GM12875 (cell line): ENCODE measurements around the gene FLAD1.

ENCODE experiments used
- H3K4me3 ChIP-seq: one replicate; pipeline ENCODE4 v1.5.1; 2011; ENCODE audit warnings: low read depth, low read length, control low read depth
- TF ChIP-seq, protein P1 (sequence below): IDR thresholded peaks from 2 replicates; pipeline ENCODE4 v1.5.1; 2011; ENCODE audit warnings: low read depth, mild to moderate bottlenecking, control low read depth, inconsistent platforms, low read length, moderate library complexity, borderline replicate concordance; ENCODE audit not compliant: insufficient read depth

The FLAD1 gene

GRCh38 chr1:155009221-155009711, 26.1 kb downstream of the FLAD1 start:
- H3K4me3 ChIP-seq = no peak overlapping the region
- TF ChIP-seq, protein P1, sequence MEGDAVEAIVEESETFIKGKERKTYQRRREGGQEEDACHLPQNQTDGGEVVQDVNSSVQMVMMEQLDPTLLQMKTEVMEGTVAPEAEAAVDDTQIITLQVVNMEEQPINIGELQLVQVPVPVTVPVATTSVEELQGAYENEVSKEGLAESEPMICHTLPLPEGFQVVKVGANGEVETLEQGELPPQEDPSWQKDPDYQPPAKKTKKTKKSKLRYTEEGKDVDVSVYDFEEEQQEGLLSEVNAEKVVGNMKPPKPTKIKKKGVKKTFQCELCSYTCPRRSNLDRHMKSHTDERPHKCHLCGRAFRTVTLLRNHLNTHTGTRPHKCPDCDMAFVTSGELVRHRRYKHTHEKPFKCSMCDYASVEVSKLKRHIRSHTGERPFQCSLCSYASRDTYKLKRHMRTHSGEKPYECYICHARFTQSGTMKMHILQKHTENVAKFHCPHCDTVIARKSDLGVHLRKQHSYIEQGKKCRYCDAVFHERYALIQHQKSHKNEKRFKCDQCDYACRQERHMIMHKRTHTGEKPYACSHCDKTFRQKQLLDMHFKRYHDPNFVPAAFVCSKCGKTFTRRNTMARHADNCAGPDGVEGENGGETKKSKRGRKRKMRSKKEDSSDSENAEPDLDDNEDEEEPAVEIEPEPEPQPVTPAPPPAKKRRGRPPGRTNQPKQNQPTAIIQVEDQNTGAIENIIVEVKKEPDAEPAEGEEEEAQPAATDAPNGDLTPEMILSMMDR = no peak

GRCh38 chr1:155009742-155010141, 26.6 kb downstream of the FLAD1 start:
- H3K4me3 ChIP-seq = no peak overlapping the region
- TF ChIP-seq, protein P1 = no peak

GRCh38 chr1:155010211-155010918, 27.2 kb downstream of the FLAD1 start:
- H3K4me3 ChIP-seq = no peak overlapping the region

GRCh38 chr1:155011004-155011416, 27.9 kb downstream of the FLAD1 start:
- no peak overlapping the region for H3K4me3 ChIP-seq
- TF ChIP-seq, protein P1 = no peak

More at GRCh38 chr1:155010211-155010918, 27.2 kb downstream of the FLAD1 start:
- TF ChIP-seq, protein P1 = no peak

DNA sequence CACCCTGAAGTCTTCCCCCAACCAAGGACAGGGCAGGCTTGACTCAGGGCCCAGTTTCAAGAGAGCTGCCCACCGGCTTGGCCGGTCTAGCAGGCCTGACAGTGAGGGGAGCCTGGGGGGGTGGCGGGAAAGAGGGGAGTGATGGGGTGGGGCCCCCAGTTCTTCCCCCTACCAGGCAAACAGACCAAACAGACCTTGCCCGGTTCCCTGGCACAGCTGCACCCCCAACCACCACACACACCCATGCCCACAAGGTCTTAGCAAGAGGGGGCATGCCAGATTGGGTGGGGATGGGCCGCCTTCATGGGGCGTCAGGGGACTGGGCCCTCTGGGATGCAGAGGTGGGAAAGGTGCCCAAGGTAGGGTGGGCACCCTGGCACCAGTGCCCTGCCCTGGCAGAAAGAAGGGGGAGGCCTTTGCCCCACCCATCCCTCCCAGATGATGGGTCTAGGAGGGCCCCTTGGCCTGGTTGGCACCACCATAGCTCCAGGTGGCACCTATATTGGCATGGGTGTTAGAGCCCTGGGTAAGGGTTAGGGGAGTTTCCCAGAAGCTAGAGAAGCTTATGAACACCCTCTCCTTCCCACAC, 28.4 kb downstream of the FLAD1 start:
- no peak overlapping the region for H3K4me3 ChIP-seq
- TF ChIP-seq, protein P1 = no peak

DNA sequence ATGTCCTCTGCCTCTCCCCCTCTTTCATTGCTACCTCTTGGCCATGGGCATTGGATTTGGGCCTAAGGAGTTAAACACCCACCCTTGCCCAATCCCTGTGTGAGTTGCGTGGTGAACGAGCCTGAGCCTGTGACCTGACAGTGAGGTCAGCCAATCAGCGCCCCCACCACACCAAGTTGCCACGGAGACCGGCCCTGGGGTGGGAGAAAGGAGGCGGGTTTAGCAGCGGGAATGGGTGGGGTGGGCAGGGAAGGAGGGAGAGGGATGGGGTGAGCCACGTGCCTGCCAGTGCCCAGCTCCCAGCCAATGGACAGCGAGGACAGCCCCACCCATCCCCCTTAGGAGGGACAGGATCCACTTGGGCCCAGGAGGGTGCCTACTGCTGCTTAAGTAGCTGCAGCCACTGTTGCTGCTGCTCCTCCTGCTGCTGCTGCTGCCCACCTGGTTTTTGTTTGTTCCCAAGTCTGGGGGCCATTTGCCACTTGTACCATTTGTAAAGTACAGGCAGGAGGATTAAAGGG, 28.9 kb downstream of the FLAD1 start:
- no peak overlapping the region for H3K4me3 ChIP-seq
- TF ChIP-seq, protein P1 = no peak
